Gastrocnemius medialis (tissue), 4 donors: ENCODE results near the gene CRISP2. TPM values are rescaled to one million over a fixed set of nuclear protein-coding genes. Genes with fewer than 3 reads are reported as not detected.
"Not testable (repeated sequence)": the region's sequence is repeated elsewhere in the genome, so short reads cannot be mapped to it uniquely, and the experiment has no call there.

Experiments
- ATAC-seq, 2 donors: fragments of 150-250 bp; one replicate each; pipeline ENCODE4 v1.9.1; 2016
- DNase-seq, 2 donors: peaks; one replicate each; pipeline ENCODE4 v3.0.0-alpha.2; 2019
- H3K27ac ChIP-seq, 4 donors: fragments of 200-600 bp; sonication (generic); 1 replicate in 1 of 4; 2 replicates in 3 of 4; pipeline ENCODE4 v1.5.1; 2016 to 2018; ENCODE audit warnings: mild to moderate bottlenecking in 2 of 4, moderate library complexity in 1 of 4
- H3K27me3 ChIP-seq, 3 donors: fragments of 200-600 bp; sonication (generic) in 2 of 3; 1 replicate in 1 of 3; 2 replicates in 2 of 3; pipeline versions ENCODE4 v1.5.1 to v1.6.0; 2016 to 2019; ENCODE audit warnings: mild to moderate bottlenecking in 1 of 3, moderate library complexity in 1 of 3
- H3K36me3 ChIP-seq, 2 donors: fragments of 200-600 bp; sonication (generic) in 1 of 2; one replicate each; pipeline ENCODE4 v1.5.1; 2017 to 2018
- H3K4me1 ChIP-seq, 2 donors: fragments of 200-600 bp; sonication (generic) in 1 of 2; one replicate each; pipeline ENCODE4 v1.5.1; 2016 to 2017; ENCODE audit warnings: mild to moderate bottlenecking in 2 of 2
- H3K4me3 ChIP-seq, 4 donors: fragments of 200-600 bp; sonication (generic) in 3 of 4; 1 replicate in 1 of 4; 2 replicates in 3 of 4; pipeline ENCODE4 v1.5.1; 2016 to 2019; ENCODE audit warnings: mild to moderate bottlenecking in 2 of 4
- H3K9me3 ChIP-seq, 3 donors: fragments of 200-600 bp; sonication (generic) in 2 of 3; 1 replicate in 1 of 3; 2 replicates in 2 of 3; pipeline ENCODE4 v1.5.1; 2016 to 2019
- CTCF ChIP-seq, 5 experiments: fragments of 450-650 bp in 3 of 5; fragments of 200-600 bp in 2 of 5; sonication (generic) in 2 of 5; IDR thresholded peaks in 4 of 5; conservative IDR thresholded peaks in 1 of 5; 1 replicate in 4 of 5; 2 replicates in 1 of 5; pipeline ENCODE4 v1.5.1; 2016 to 2019; ENCODE audit warnings: antibody characterized with exemption in 5 of 5, mild to moderate bottlenecking in 3 of 5, moderate library complexity in 3 of 5
- POLR2A ChIP-seq, 2 donors: fragments of 450-650 bp; IDR thresholded peaks; one replicate each; pipeline ENCODE4 v1.6.1; 2017; ENCODE audit warnings: antibody characterized with exemption in 2 of 2, mild to moderate bottlenecking in 2 of 2, moderate library complexity in 2 of 2
- in situ Hi-C, 4 donors: fragments of 200-750 bp; cut with MboI; loops; one replicate each; pipeline versions ENCODE4 v1.15.0 to v1.8.0; 2017; ENCODE audit warnings: low sequenced_read_pairs in 4 of 4
- intact Hi-C: fragments of 100-400 bp; cut with DNase I; formaldehyde crosslinking; loops from one replicate; pipeline ENCODE4 v1.15.1; 2023; ENCODE audit warnings: low total_unique reads
- total RNA-seq, 4 donors: library from RNA; depleted of rRNA; stranded (reverse); fragments of >200 nt; gene quantifications; one replicate each; pipeline versions ENCODE4 v1.1.0 to v1.2.3, GENCODE V29; 2016

The CRISP2 gene
- total RNA-seq, 4 donors from 2014 or later: not detected

GRCh38 chr6:49666480-49666879 lies 46.9 kb downstream of the CRISP2 start:
- no peaks in the 10 kb centered on the region for H3K9me3 ChIP-seq
- TF ChIP-seq POLR2A (IDR thresholded peaks at IDR 0.05) (no peak), CTCF (IDR thresholded peaks at IDR 0.05 in 4 of 5, conservative IDR thresholded peaks at IDR 0.05 in 1 of 5) (no peak)
- no peak overlapping the region for H3K4me3 ChIP-seq
- DNase-seq (no peak), ATAC-seq (no peak)
- no peak overlapping the region for H3K27ac ChIP-seq
- in situ Hi-C loops (no loop called here), intact Hi-C loops (no loop called here)
- H3K4me1 ChIP-seq: no peaks in the 10 kb centered on the region
- no peaks in the 10 kb centered on the region for H3K27me3 ChIP-seq
- H3K36me3 ChIP-seq: no peaks in the 10 kb centered on the region

- Histone ChIP-seq H3K36me3 (no peaks in the 10 kb centered on the region), H3K4me1 (no peaks in the 10 kb centered on the region), H3K9me3 (no peaks in the 10 kb centered on the region), H3K4me3 (no peak overlapping the region), H3K27me3 (no peaks in the 10 kb centered on the region), H3K27ac (no peak overlapping the region)
- DNase-seq (no peak), ATAC-seq (no peak)
- intact Hi-C loops (no loop called here), in situ Hi-C loops (no loop called here)
- TF ChIP-seq CTCF (IDR thresholded peaks at IDR 0.05 in 4 of 5, conservative IDR thresholded peaks at IDR 0.05 in 1 of 5) (no peak), POLR2A (IDR thresholded peaks at IDR 0.05) (no peak)
These were observed 48.5 kb downstream of the CRISP2 start for GRCh38 chr6:49664817-49665216.

GRCh38 chr6:49664054-49664453 lies 49.3 kb downstream of the CRISP2 start:
- H3K4me3 ChIP-seq, H3K36me3 ChIP-seq, H3K9me3 ChIP-seq, intact Hi-C loops, H3K27ac ChIP-seq, DNase-seq, H3K27me3 ChIP-seq, in situ Hi-C loops, H3K4me1 ChIP-seq, ATAC-seq: not testable (repeated sequence)

- no peak for DNase-seq
- Histone ChIP-seq H3K27ac (no peak overlapping the region), H3K4me3 (no peak overlapping the region), H3K36me3 (no peaks in the 10 kb centered on the region), H3K9me3 (no peaks in the 10 kb centered on the region), H3K4me1 (no peaks in the 10 kb centered on the region), H3K27me3 (no peaks in the 10 kb centered on the region)
- in situ Hi-C loops: no loop called here
- no peak for ATAC-seq
- no peak for TF ChIP-seq CTCF (IDR thresholded peaks at IDR 0.05 in 4 of 5, conservative IDR thresholded peaks at IDR 0.05 in 1 of 5)
- TF ChIP-seq POLR2A (IDR thresholded peaks at IDR 0.05): no peak
- intact Hi-C loops: no loop called here
These were observed 50.5 kb downstream of the CRISP2 start for GRCh38 chr6:49662892-49663261.

GRCh38 chr6:49662231-49662891 lies 51.0 kb downstream of the CRISP2 start:
- Histone ChIP-seq H3K9me3 (no peaks in the 10 kb centered on the region), H3K4me3 (no peak overlapping the region), H3K36me3 (no peaks in the 10 kb centered on the region), H3K27me3 (no peaks in the 10 kb centered on the region), H3K27ac (no peak overlapping the region), H3K4me1 (no peaks in the 10 kb centered on the region)
- intact Hi-C loops: no loop called here
- no peak for DNase-seq
- in situ Hi-C loops: no loop called here
- TF ChIP-seq POLR2A (IDR thresholded peaks at IDR 0.05): no peak
- no peak for TF ChIP-seq CTCF (IDR thresholded peaks at IDR 0.05 in 4 of 5, conservative IDR thresholded peaks at IDR 0.05 in 1 of 5)
- no peak for ATAC-seq
